ENCODE results near the gene OTOP3. TPM values are rescaled to one million over a fixed set of nuclear protein-coding genes. Genes with fewer than 3 reads are reported as not detected.
"Not testable (repeated sequence)": the region's sequence is repeated elsewhere in the genome, so short reads cannot be mapped to it uniquely, and the experiment has no call there.

The OTOP3 gene
- polyA plus RNA-seq, 1 experiment, result not detected

DNA sequence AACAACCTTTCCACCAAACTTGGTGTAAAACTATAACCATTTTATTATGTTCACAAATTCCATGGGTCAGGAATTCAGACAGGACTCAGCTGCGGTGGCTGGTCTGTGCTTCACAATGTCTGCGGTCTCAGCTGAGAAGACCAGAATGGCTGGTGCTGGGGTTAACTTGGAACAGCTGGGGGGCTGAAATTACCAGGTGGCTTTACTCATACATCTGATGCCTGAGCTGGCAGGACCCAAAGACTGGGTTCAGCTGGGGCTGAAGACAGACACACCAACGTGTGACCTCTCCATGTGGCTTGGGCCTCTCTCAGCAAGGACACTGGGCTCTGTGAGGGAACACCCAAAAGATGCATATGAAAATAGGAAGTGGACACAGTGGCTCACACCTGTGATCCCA, 42.5 kb downstream of the OTOP3 start:
- Histone ChIP-seq H3K27me3 (ENCODE audit: control insufficient read depth, insufficient read depth, low read length) (peaks cover 11% of the 10 kb centered on the region), H3K9me3 (ENCODE audit: control insufficient read depth, insufficient read depth, low read length) (no peaks in the 10 kb centered on the region), H3K4me3 (ENCODE audit: low read depth, low read length) (no peak overlapping the region), H3K27ac (ENCODE audit: low read depth, low read length) (no peak overlapping the region)
- TF ChIP-seq, protein P1, sequence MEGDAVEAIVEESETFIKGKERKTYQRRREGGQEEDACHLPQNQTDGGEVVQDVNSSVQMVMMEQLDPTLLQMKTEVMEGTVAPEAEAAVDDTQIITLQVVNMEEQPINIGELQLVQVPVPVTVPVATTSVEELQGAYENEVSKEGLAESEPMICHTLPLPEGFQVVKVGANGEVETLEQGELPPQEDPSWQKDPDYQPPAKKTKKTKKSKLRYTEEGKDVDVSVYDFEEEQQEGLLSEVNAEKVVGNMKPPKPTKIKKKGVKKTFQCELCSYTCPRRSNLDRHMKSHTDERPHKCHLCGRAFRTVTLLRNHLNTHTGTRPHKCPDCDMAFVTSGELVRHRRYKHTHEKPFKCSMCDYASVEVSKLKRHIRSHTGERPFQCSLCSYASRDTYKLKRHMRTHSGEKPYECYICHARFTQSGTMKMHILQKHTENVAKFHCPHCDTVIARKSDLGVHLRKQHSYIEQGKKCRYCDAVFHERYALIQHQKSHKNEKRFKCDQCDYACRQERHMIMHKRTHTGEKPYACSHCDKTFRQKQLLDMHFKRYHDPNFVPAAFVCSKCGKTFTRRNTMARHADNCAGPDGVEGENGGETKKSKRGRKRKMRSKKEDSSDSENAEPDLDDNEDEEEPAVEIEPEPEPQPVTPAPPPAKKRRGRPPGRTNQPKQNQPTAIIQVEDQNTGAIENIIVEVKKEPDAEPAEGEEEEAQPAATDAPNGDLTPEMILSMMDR (IDR thresholded peaks at IDR 0.05; ENCODE audit: low read depth, low read length), result no peak
- CTCF ChIA-PET, result interaction anchor here (1.3 kb wide), 1 partner anchor 10 kb away, joined by 3 read pairs; no protein-coding TSS in a partner anchor
- no peak for DNase-seq (ENCODE audit: low read depth, low spot score)
- POLR2A ChIA-PET, result no interaction called here

DNA sequence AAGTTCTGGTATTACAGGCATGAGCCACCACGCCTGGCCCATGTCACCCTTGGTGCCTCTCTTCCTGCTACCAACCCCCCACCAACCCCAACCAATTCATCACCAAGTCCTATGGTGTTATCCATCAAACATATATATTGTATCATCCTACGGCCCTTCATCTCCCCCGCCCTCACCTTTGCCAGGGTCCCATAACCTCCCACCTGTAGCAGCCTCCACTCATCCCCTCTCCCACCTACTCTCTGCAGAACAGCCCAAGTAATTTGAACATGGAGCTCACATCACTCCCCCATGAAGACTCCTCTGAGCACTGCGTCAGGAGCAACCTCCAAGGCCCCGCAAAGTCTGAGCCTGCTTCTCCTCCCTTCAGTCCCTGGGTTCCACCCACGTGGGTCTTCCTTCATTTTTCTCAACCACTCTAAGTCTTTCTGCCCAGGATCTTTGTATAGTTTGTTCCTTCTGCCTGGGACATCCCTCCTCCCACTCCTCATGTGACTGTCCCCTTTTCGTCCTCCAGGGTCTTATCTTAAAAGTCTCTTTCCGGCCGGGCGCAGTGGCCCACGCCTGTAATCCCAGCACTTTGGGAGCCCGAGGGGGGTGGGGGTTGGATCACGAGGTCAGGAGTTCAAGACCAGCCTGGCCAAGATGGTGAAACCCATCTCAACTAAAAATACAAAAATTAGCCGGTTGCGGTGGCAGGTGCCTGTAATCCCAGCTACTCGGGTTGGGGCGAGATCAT, 43.9 kb downstream of the OTOP3 start:
- ChIA-PET POLR2A (interaction anchor here (0.6 kb wide), 1 partner anchor 33 kb away, joined by 3 read pairs; no protein-coding TSS in a partner anchor), CTCF (interaction anchor here (1.0 kb wide), 1 partner anchor 134 kb away, joined by 3 read pairs; no protein-coding TSS in a partner anchor)
- Histone ChIP-seq H3K4me3 (ENCODE audit: low read depth, low read length) (no peak overlapping the region), H3K9me3 (ENCODE audit: control insufficient read depth, insufficient read depth, low read length) (no peaks in the 10 kb centered on the region), H3K27ac (ENCODE audit: low read depth, low read length) (no peak overlapping the region), H3K27me3 (ENCODE audit: control insufficient read depth, insufficient read depth, low read length) (peaks cover 7% of the 10 kb centered on the region)
- DNase-seq (ENCODE audit: low read depth, low spot score), result no peak
- TF ChIP-seq, protein P1 (IDR thresholded peaks at IDR 0.05; ENCODE audit: low read depth, low read length), result no peak

- Histone ChIP-seq H3K9me3 (ENCODE audit: control insufficient read depth, insufficient read depth, low read length) (no peaks in the 10 kb centered on the region), H3K27me3 (ENCODE audit: control insufficient read depth, insufficient read depth, low read length) (peaks cover 3% of the 10 kb centered on the region), H3K4me3 (ENCODE audit: low read depth, low read length) (peak overlapping the region; percentile 72), H3K27ac (ENCODE audit: low read depth, low read length) (no peak overlapping the region)
- ChIA-PET POLR2A (no interaction called here), CTCF (no interaction called here)
- TF ChIP-seq, protein P1 (IDR thresholded peaks at IDR 0.05; ENCODE audit: low read depth, low read length), result no peak
- no peak for DNase-seq (ENCODE audit: low read depth, low spot score)
These were observed 45.8 kb downstream of the OTOP3 start for GRCh38 chr17:74981318-74981978.

DNA sequence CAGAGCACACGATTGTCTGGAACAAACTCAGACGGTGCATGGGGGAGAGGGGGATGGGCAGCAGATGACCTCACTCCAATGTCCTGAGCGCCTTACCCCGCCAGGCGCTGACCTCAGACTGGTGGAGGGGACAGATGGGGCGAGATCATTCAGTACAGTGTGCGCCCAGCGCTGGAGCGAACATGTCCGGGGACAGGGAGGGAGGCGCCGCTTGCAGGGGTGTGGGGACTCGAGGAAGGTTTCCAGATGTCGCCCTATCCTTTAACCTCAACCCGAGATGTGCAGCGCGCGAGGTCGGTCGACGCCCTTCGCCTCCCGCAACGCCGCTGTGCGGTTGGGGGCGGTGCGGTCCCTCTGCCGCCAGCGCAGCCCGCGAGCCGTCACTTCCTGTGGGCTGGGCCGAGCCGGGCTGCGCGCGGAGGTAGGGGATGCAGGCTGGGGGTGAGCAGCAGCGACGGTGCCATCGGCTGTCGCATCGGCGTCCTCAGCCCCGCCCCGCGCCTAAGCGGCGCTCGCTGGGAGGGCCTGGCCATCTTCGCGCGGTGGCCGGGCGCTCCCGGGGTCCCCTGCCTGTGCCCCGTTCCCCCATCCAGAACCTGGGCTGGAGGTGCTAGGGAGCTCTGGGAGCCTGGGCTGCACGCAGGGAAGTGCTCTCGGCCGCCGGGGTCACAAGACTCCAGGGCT, 46.4 kb downstream of the OTOP3 start:
- peak overlapping the region; percentile 11 for H3K27ac ChIP-seq (ENCODE audit: low read depth, low read length)
- TF ChIP-seq, protein P1 (IDR thresholded peaks at IDR 0.05; ENCODE audit: low read depth, low read length), result no peak
- ChIA-PET POLR2A (interaction anchor here (2.1 kb wide), 1 partner anchor 31 kb away, joined by 4 read pairs; the partner anchor contains the start of gene MRPL58), CTCF (interaction anchor here (0.6 to 1.7 kb wide), 3 partner anchors 20 to 31 kb away, joined by 3 to 8 read pairs (median 5); partner anchors contain the start of gene MRPL58)
- no peak for DNase-seq (ENCODE audit: low read depth, low spot score)
- H3K27me3 ChIP-seq (ENCODE audit: control insufficient read depth, insufficient read depth, low read length), result peaks cover 3% of the 10 kb centered on the region
- no peaks in the 10 kb centered on the region for H3K9me3 ChIP-seq (ENCODE audit: control insufficient read depth, insufficient read depth, low read length)
- peak overlapping the region; percentile 72 for H3K4me3 ChIP-seq (ENCODE audit: low read depth, low read length)

- POLR2A ChIA-PET, result interaction anchor here (2.1 kb wide), 1 partner anchor 30 kb away, joined by 4 read pairs; the partner anchor contains the start of gene MRPL58
- DNase-seq (ENCODE audit: low read depth, low spot score); H3K9me3 ChIP-seq (ENCODE audit: control insufficient read depth, insufficient read depth, low read length); H3K27me3 ChIP-seq (ENCODE audit: control insufficient read depth, insufficient read depth, low read length): not testable (repeated sequence)
- H3K4me3 ChIP-seq (ENCODE audit: low read depth, low read length), result peak overlapping the region; percentile 72
- peak overlapping the region; percentile 11 for H3K27ac ChIP-seq (ENCODE audit: low read depth, low read length)
- CTCF ChIA-PET, result interaction anchor here (0.6 to 1.7 kb wide), 5 partner anchors 21 to 132 kb away, joined by 3 to 10 read pairs (median 5); partner anchors contain the start of gene MRPL58
These were observed 47.1 kb downstream of the OTOP3 start for GRCh38 chr17:74982663-74983313.
